NOMO-1 (cell line): ENCODE results near the gene ZFP91.

Experiments used
- DNase-seq, 2 experiments: peaks; one replicate each; lab custom pipeline; 2025; ENCODE audit not compliant: unreplicated experiment in 2 of 2; lab: John Stamatoyannopoulos, UW

Gene ZFP91

DNA sequence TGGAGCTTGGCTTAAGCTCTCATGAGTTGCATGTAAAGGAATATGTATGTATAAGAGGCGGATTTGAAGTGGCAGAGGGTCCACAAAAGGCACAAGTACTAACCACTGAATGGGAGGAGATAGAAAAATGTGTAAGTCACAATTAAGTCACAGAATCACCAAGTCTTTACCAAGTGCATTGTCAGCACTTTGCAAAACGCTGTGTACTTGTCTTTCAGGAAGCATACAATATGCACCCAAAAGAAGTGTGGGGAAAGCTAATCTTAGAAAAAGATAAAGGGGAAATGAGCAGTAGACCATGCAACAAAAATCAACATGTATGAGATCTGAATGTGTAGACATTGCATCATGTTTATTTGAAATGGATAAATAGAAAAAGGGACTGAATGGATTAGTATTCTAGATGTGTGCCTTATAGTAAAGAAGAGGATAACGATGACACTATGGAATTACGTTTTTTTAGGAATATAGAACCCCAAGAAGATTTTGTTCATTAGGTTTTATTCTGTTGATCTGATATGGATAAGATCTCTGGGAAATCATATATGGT, 48.1 kb downstream of the ZFP91 start:
- DNase-seq, result no peak

DNA sequence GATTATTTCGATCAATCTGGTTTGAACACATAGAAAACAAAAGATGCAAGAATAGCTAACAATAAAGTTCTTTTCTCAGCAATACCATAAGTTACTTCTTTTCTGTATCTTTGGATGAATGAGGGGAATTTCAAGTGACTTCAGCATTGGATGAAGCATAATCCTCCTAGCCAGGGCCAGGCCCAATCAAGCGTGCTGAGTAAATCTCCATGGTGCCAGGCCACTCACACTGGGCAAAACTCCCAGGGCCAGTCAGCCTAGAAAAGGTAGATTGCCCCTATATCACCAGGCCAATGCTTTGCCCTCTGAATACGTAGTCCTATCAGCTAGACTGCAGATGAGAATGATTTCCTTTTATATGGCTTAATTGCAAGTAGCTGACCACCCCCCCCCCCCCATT, 49.6 kb downstream of the ZFP91 start:
- no peak for DNase-seq

DNA sequence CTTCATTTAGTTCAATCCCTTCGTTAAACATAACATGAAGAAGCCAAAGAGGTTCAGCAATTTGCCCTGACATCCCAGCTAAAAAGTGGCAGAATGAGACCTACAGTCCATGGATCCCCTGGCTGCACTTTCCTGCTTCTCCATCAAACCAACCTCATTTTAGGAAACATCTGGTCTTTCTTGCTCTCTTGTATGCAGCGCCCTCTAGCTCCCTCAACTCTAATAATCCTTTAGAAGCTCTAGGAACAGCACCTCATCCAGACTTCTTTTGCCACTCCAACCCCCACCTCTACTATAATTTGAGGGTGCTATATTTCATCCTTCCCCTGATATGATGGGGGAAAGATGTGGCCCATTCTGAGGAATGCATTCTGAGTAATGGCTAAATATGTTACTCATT, 51.0 kb downstream of the ZFP91 start:
- no peak for DNase-seq

DNA sequence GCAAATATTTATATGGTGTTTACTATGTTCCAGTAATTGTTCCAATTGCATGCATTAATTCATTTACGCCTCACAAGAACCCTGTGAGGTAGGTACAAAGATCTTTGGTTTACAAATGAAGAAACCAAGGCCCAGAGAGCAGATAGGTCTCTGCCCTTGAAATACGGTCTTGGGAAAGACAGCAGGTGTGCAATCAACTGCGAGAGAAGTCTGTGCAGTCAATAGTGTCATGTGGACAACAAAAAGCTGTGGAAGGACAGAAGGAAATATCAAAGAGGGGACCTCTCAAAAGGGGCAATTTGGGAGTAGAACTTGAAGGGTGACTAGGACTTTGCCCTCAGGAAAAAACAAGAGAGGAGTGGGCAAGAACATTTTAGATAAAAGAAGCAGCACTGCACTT, 52.5 kb downstream of the ZFP91 start:
- DNase-seq, result no peak

DNA sequence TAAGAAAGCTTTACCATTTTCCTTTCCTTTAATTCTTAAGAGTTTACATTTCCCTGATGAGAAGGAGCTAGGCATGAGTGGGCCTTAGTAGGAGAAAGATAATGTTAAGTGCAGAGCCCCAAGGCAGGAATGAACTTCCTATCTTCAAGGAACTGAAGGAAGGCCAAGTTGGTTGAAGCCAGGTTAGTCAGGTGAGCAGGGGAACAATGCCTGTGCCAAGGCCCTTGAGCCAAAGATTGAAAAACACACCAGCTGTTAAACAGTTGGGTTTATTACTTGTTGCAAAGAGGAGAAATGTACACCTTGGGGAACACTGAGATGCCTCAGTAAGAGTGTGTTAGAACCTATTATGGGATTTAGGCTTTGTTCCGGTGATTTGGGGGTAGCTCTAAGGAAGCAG, 53.6 kb downstream of the ZFP91 start:
- no peak for DNase-seq

DNA sequence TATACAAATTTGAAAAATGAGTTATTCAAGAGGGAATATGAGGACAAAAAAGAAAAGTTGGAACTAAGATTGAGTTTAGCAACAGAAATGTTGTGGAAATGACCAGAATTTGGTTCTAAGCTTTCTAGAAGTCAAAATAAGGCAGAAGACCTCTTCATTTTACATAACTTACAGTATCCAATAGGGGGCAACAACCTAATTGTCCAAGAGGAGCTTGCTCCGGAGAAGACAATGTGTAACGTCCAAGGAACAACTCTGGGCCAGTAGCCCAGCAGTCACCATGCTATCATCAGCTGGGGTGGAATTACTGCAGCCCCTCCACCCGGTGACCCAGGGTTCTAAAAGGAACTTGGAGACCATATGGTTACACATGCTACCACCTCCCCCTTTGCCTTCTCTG, 57.7 kb downstream of the ZFP91 start:
- no peak for DNase-seq

DNA sequence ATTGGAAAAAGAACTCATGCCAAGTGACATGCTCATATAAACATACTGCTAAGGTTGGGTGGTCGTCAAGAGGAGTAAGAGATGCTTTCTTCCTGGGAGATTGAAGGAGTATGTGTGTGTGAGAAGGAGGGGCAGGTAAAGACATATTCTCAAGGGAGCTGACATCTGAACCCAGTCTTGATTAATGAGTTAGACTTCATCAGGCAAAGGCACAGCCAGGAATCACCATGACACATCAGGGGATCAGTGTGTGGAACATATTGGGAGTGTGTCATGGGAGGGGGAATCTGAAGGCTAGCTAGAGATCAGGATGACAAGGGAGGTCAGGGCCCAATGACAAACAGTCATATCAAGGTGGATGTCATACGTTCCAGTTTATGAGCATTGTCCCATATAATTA, 58.5 kb downstream of the ZFP91 start:
- DNase-seq, result no peak

DNA sequence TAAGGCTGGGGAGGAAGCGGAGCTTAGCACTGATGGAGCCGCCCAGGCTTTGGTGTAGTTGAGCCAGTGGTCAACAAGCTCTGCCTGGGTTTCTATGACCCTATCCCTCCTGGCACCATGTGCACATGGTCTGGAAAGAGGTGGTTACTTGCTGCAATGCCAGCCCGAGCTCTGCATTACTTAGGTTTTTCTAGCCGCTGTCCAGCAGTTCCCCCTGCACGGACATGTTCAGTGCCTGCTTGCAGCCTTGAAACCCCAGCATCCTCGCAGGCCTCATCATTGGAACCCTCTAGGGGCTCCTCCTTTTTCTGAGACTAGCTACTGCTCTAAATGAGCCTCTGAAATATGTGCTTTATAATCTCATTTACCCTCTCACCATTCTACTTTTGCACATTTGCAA, 60.2 kb downstream of the ZFP91 start:
- no peak for DNase-seq

DNA sequence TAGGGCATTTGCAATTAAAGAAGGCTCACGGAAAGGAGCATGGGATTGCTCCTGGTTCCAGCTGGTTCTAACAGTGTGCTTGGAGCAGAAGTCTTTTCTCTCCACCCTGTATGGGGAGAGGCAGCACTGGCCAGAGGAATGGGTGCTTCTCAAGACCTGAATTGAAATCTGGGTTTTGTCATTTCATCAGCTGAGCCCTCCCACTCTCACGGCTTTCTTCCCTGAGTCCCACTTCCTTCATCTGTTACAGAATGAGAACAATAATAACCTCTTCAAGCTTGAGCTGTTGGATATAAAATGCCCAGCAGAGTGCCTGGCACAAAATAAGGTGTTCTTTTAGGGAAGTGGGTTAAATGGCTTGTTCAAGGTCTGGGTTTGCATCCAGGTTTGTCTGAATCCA, 60.8 kb downstream of the ZFP91 start:
- no peak for DNase-seq

DNA sequence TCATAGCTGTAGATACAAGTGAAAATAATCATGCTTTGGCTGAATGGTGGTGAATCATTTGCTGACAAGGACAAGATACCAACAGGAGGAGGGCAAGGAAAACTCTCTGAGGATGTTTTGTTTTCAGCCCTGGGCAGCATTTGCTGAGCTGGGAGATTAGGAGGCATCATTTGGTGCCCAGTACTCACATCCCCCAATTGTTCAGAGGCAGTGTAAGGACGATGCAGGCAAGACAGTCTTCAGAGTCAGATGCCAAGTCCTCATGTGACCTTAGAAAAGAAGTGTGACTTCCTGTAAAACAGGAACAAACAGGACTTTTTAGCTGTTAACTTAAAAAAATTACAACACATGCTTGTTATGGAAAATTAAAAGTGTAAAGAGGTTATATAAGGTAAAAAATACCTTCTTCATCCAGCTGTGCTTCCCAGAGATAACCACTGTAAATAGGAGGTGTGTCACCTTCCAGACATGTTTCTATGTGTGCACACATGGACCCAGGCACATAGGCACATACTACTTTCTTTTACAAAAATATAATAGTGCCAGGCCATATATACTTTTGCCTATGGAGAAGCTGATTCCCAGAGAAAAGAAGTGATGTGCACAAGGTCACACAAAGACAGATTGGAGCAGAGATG, 61.6 kb downstream of the ZFP91 start:
- peak in 1 of 2 experiments; percentile 37 for DNase-seq

DNA sequence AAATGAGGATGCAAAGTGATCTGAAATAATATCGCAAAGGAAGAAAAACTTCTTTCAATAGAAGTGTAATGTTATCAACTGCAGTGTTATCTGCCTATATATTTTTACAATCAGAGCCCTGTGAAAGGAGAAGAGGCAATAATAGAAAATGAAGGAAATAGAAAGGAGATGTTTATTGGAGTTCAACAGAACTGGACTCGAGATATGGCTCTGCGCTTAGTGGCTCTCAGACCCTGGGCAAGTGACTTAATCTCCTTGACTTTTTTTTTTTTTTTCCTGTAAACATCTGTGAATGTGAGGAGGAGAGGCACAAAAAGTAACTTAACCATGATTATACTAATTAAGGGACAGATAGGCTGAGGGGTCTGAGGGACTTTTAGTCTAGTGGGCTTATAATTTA, 62.5 kb downstream of the ZFP91 start:
- no peak for DNase-seq

DNA sequence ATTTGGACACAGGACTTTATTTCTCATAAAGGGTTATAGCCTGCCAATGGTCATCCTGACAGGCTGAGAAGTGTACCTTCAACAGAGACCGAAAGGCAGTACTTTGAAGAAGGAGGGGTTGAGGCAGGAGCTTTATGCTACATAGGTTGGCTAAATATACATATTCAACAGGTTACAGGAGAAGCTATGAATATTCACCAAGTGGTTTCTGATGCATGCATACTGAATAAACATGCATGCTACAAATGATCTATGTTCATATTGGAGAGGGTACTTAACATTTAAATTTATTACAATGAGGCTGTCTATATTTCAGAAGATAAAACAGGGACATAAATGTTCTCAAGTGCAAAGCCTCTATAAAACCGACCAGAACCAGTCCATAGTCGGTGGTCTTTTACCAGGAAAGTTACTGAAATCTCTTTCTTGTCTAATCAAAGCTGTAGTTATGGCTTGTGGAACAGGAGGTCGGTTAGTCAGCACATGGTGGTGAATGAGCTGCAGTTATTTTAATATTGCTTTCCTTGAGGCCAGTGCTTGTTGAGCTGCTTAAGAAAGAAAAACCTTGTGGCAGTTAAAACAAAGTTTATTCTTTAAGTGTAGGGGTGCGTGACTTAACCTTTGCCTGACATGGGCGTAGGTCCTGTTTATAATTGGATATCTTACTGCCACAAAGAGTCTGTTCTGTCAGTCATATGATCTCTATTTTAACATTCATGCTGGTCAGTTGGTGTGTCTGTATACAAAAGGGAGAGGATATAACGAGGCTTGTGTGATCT, 63.1 kb downstream of the ZFP91 start:
- no peak for DNase-seq

DNA sequence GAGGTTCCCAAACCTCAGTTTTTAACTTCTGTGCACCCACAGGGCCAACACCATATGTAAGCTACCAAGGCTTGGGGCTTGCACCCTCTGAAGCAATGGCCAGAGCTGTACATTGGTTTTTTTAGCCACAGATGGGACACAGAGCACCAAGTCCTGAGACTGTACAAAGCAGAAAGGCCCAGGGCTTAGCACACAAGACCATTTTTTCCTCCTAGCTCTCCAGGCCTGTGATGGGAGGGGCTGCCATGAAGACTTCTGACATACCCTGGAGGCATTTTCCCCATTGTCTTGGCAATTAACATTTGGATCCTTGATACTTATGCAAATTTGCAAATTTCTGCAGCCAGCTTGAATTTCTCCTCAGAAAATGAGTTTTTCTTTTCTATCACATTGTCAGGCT, 67.0 kb downstream of the ZFP91 start:
- no peak for DNase-seq

DNA sequence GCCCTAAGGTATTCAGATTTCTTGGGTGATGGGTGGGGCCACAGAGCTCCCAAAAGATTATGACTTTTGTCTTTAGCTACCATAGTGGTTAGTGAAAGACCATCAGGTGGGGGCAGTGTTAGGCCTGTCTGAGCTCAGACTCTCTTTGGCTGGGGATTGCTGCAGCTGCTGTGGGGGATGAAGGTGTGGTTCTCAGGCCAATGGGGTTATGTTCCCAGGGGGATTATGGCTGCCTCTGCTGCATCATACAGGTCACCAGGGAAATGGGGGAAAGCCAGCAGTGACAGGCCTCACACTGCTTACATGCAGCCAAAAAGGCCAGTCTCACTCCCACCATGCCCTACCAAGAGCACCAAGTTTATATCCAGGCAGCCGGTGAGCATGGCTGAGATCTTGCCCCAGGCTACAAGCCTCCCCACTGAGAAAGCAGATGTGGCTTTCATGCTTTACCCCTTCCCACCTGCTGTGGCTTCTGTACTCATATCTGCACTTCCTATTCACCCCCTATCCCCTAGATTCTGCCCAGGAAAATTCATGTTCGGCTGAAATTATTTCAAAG, 68.4 kb downstream of the ZFP91 start:
- DNase-seq, result no peak

DNA sequence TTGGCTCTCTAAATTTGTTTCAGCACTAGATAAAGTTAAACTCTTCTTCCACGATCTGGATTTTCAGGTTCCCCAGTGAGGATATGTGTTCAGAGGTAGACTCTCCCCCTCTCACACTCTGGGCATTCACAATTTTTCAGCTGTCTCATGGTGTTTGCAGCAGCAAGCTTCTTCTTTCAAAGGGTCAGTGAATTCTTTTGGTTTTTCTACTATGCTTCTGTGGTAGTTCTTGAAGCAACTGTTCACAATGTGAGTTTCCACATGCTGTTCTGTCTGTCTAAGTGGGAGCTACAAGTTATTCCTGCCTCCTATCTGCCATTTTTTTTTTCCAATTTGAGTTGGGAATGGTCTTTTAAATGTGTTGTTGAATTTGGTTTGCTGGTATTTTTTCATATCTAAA, 69.0 kb downstream of the ZFP91 start:
- DNase-seq, result no peak

DNA sequence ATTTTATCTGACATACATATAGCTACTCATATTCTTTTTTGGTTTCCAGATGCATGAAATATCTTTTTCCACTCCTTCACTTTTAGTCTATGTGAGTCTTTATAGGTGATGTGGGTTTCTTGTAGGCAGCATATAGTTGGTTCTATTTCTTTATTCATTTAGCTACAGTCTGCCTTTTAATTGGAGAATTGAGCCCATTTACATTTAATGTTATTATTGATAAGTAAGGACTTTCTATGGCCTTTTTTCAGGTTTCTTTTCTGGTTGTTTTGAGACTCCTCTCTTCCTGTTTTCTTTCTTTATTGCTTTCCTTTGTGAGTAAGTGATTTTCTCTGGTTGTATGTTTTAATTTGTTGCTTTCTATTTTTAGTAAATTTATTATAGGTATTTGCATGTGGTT, 70.8 kb downstream of the ZFP91 start:
- DNase-seq, result no peak

DNA sequence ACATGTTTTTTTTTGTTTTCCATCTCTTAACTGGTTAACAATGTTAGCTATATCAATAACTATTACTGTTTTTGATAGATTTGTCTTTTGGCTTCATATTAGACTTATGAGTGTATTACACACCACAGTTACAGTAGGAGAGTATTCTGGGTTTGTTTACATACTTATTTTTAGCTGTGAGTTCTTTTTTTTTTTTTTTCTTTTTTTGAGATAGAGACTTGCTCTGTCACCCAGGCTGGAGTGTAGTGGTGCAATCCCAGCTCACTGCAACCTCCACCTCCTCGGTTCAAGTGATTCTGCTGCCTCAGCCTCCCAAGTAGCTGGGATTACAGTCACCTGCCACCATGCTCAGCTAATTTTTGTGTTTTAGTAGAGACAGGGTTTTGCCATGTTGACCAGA, 71.6 kb downstream of the ZFP91 start:
- DNase-seq, result no peak

DNA sequence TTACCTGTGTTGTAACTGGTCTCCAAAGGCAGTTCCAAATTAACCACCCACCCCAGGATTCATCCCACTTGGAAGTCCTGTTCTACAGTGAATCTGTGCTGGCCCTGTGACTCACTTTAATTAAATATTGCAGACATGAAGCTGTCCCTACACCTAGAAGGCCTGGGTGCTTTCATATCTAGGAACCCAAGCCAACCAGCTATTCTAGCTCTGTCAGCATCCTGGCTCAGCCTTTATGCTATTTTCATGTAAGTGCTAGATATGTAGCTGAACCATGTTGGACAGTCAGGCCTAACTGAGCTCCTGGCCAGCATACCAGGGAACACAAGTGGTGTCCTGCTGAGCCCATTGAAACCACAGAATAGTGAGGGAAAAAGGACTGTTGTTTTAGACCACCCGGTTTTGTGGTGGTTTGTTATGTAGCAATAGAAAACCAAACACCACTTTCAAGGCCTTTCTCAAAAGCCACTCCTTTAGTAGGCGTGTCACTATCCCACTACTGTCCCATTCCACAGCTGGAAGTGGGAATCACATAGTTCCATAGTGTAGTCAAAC, 73.9 kb downstream of the ZFP91 start:
- no peak for DNase-seq

DNA sequence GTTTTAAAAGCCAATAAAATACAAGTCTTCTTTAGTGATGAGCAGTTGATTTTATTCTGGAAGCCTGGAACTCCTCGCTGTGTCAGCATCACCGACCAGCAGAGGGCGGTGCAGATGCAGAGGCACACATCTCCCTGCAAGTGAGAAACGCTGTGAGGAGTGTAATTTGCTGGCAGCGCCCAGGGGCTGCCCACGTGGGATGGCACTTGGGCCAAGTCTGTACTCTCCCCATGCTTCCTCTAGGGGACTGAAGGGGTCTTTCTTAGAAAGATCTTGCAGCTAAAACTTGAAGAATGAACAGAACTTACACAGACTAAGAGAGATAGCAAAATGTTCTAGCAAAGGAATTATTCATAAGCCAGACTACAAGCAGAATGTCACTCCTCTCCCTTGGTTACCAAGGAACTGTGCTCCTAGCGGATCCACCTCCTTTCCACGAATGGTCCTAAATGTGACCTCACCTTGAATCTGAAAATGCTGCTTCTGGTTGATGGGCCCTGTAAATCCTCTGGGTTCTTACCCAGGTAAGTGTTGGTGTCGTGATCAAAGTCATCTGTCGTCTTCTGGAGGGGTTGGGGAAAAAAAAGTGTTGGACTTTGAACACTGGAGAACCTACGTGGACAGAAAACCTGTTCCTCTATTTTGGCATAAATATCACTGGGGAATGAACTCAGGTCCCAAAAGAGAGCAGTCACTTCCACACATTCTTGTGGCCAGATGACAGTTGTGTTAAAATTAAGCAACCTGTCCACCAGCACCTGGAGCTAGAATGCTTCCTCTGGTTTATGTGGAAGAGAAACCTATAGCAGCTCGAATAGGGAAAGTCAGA, 75.4 kb downstream of the ZFP91 start:
- DNase-seq, result peak; percentile 69 to 73

DNA sequence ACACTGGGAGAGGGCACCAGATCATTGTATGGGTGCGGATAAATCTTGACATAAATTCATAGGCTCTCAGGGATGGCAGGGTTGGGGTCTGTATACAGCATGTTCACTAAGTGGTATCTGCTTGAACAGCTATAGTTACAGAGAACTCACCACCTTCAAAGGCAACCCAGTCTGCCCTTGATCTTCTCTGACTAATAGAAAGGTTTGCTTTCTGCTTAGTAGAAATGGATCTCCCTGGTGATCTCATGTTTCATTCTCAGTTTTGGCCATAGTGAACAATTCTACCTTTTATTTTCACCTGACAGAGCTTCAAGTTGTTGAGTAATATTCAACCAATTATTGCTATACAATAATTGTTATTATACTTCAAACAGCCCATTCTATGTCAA, 76.0 kb downstream of the ZFP91 start:
- no peak for DNase-seq

DNA sequence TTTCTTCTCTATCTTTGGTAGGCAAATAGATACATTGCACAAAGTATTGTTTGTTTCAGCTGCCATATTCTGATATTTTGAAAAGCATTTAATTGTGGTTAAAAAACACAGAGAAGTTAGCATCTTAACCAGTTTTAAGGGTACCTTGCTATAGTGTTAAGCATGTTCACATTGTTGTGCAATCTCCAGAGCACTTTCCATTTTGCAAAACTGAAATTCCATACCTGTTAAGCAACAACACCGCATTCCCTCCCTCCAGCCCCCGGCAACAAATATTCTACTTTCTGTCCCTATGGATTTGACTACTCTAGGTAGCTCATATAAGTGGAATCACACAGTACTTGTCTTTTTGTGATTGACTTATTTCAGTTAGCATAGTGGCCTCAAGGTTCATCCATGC, 77.5 kb downstream of the ZFP91 start:
- DNase-seq, result no peak
